HEK293 (cell line): ENCODE data around the gene TSHR.

ENCODE experiments used
- ZBTB20 ChIP-seq: fragments of 450-650 bp; formaldehyde crosslinking; IDR thresholded peaks from 2 replicates; pipeline ENCODE4 v1.5.1; 2016; ENCODE audit warnings: missing biosample characterization, missing genetic modification characterization
- TF ChIP-seq, protein P1 (sequence below): fragments of 450-650 bp; formaldehyde crosslinking; IDR thresholded peaks from 2 replicates; pipeline ENCODE4 v1.5.1; 2016; ENCODE audit warnings: missing biosample characterization, missing genetic modification characterization
- TF ChIP-seq, protein P2 (sequence below): fragments of 450-650 bp; formaldehyde crosslinking; IDR thresholded peaks from 2 replicates; pipeline ENCODE4 v1.5.1; 2016; ENCODE audit warnings: missing biosample characterization, missing genetic modification characterization
- TF ChIP-seq, protein P3 (sequence below): sonication (generic); formaldehyde crosslinking; IDR thresholded peaks from 2 replicates; pipeline ENCODE4 v1.8.1; 2022; ENCODE audit warnings: mild to moderate bottlenecking, moderate library complexity, missing genetic modification reagents

DNA sequence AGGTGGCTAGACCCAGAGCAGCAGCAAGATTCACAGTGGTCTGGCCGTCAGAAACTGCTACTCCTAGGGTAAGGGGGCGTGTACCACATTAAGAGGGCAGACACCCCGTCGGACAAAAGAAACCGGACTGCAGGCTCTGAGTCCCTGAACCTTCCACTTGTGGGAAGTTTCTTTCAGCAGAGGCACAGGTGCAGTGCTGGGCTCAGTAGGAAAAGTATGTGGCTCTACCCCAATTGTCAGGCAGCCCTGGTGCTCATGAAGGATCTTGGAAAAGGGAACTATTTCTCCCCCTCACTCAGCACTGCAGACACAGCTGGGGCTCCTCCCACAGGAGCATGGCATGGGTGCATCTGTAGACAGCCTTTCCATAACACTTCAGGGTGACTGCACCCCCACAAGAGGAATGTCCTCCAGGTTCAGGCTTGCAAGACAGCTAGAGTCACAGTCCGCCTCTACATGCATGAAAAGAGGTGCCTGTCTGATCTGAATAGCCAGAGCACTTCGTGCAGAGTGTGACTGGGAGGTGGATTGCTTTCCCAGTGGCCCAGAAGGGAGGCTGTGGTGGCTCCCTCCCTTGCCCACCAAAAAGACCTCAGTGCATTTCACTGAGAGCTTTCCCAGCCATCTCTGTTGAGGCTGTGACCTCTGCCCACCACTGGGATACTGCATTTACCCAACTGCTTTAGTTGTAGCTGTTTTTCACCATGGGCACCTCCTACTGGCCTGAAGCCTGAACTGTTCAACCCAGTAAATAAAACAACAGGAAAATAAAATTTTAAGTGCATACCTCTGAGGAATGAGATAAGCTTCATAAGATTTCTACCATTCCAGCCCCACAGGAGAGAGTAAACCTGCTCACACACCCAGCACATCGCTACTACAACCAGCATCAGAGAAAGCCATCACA is 28.1 kb upstream of the TSHR start:
- TF ChIP-seq ZBTB20 = no peak
- TF ChIP-seq, protein P1, sequence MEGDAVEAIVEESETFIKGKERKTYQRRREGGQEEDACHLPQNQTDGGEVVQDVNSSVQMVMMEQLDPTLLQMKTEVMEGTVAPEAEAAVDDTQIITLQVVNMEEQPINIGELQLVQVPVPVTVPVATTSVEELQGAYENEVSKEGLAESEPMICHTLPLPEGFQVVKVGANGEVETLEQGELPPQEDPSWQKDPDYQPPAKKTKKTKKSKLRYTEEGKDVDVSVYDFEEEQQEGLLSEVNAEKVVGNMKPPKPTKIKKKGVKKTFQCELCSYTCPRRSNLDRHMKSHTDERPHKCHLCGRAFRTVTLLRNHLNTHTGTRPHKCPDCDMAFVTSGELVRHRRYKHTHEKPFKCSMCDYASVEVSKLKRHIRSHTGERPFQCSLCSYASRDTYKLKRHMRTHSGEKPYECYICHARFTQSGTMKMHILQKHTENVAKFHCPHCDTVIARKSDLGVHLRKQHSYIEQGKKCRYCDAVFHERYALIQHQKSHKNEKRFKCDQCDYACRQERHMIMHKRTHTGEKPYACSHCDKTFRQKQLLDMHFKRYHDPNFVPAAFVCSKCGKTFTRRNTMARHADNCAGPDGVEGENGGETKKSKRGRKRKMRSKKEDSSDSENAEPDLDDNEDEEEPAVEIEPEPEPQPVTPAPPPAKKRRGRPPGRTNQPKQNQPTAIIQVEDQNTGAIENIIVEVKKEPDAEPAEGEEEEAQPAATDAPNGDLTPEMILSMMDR (tag by site-specific recombination) = no peak
- TF ChIP-seq, protein P2, sequence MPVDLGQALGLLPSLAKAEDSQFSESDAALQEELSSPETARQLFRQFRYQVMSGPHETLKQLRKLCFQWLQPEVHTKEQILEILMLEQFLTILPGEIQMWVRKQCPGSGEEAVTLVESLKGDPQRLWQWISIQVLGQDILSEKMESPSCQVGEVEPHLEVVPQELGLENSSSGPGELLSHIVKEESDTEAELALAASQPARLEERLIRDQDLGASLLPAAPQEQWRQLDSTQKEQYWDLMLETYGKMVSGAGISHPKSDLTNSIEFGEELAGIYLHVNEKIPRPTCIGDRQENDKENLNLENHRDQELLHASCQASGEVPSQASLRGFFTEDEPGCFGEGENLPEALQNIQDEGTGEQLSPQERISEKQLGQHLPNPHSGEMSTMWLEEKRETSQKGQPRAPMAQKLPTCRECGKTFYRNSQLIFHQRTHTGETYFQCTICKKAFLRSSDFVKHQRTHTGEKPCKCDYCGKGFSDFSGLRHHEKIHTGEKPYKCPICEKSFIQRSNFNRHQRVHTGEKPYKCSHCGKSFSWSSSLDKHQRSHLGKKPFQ (tag by site-specific recombination) = no peak
- TF ChIP-seq, protein P3, sequence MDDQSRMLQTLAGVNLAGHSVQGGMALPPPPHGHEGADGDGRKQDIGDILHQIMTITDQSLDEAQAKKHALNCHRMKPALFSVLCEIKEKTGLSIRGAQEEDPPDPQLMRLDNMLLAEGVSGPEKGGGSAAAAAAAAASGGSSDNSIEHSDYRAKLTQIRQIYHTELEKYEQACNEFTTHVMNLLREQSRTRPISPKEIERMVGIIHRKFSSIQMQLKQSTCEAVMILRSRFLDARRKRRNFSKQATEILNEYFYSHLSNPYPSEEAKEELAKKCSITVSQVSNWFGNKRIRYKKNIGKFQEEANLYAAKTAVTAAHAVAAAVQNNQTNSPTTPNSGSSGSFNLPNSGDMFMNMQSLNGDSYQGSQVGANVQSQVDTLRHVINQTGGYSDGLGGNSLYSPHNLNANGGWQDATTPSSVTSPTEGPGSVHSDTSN (CRISPR knock-in tag) = no peak
